ENCODE measurements around the gene ATP7B.

ATP7B gene

GRCh38 chr13:51978796-51979556 lies 32.3 kb downstream of the ATP7B start:
- DNase-seq (ENCODE audit: low spot score), result no peak

DNA sequence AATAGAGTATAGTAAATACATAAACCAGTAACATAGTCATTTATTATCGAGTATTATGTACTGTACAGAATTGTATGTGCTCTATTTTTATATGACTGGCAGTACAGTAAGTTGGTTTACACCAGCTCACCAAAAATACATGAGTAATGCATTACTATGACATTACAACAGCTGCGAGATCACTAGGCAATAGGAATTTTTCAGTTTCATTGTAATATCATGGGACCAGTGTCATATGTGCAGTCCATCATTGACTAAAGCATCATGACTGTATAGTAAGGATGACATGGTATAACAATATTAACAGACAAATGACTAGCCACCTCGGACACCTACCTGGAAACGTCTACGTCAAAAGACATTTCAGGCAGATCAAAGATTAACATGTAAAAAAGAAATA lies 33.6 kb downstream of the ATP7B start:
- no peak for DNase-seq (ENCODE audit: low spot score)

DNA sequence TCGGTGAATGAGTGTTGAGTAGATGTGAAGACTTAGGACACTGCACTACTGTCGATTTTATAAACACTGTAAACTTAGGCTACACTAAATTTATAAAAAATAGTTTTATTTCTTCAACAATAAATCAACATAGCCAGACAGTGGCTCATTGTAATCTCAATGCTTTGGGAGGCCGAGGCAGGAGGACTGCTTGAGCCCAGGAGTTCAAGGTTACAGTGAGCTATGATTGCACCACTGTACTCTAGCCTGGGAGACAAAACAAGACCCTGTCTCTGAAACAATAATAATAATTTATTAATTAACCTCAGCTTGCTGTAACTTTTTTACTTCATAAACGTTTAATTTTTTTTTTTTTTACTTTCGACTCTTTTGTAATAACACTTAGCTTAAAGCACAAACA lies 34.4 kb downstream of the ATP7B start:
- DNase-seq (ENCODE audit: low spot score), result no peak

DNA sequence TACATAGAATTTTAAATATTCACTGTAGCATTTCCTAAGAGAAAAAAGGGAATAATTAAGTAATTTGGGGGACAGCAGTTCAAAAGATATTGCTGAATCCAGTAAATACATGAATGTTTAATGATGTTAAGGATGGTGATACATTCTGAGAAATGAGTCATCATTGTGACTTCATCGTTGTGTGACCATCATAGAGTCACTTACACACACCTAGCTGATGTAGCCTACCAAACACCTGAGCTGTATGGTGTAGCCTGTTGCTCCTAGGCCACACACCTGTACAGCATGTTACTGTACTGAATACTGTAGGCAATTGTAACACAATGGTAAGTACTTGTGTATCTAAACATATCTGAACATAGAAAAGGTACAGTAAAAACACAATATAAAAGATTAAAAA lies 34.8 kb downstream of the ATP7B start:
- no peak for DNase-seq (ENCODE audit: low spot score)

- no peak for DNase-seq (ENCODE audit: low spot score)
Measured at GRCh38 chr13:51974482-51974881, 36.8 kb downstream of the ATP7B start.

DNA sequence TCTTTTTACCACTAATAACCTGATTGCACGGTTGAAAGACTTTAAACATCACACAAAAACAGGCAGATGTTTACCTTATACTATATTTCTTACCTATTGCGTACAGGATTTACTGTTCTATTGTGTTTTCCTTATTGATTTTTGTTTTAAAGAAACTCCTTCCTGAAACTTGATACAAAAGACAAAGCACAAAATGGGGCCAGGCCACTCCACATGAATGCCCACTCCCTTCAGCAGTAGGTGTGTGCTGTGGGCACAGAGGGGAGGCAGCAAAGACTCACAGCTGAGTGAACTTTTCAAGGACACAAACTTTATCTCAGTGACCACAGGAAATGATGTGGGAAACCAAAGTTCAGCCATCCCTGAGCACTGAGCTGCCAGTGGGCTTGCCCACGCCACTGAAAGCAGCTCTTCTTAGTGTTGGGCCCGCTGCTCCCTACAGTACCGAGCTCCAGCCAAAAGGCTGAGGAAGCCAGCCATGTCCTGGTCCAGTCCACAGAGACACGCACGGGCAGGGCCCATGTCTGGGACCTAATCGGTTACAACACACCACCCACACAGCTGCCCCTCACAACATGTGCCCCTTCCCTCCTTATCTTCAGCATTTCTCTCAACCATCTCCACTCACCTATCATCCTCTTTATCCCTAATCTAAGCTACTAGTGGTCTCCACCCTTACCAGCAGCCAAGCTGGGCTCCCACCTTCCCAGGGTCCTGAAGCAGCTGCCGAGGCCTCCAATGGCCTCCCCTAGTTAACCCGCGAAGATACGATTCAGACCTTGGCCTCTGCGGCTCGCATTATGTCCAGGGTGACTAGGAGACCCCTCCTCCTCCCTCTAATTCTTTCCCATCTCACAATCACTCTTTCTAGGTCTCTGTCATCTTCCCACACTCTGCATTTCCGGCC lies 39.5 kb downstream of the ATP7B start:
- no peak for DNase-seq (ENCODE audit: low spot score)

DNA sequence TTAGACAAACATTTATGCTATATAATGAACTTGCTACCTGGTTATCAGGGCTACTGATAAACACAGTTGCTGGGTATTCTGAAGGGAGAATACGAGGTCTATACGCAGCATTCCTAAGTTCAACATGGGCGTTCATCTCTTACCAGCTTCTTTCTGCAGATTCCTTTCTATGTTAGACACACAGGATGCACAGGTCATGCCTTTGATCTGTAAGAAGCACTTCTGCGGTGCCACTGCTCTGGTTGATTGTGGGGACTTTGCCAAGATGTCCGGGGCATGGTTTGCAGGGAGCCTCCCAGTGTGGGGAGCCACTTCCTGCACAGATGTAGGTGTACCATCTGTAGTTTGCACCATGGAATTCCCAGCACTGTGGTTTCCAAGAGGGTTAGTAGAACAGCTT lies 40.9 kb downstream of the ATP7B start:
- no peak for DNase-seq (ENCODE audit: low spot score)

- DNase-seq (ENCODE audit: low spot score), result no peak
Measured at GRCh38 chr13:51967482-51968446, 43.5 kb downstream of the ATP7B start.

DNA sequence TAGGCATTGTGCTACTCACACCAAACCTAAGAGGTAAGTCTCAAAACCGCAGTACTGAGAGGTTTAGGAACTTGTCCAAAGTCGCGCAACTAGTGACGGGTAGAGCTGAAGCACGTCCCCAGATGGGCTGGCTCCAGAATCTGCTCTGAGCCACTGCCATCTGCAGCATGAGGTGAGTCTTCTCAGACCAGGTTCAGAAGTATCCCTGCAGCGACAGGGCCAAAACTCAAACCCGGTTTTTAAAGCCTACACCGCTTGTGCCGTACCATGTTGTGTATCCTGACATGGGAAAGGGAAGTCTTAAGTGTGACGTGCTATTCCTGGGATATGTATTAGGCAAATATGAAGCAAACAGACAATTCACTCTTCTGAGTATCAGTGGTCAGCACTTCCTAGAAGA lies 45.1 kb downstream of the ATP7B start:
- no peak for DNase-seq (ENCODE audit: low spot score)

DNA sequence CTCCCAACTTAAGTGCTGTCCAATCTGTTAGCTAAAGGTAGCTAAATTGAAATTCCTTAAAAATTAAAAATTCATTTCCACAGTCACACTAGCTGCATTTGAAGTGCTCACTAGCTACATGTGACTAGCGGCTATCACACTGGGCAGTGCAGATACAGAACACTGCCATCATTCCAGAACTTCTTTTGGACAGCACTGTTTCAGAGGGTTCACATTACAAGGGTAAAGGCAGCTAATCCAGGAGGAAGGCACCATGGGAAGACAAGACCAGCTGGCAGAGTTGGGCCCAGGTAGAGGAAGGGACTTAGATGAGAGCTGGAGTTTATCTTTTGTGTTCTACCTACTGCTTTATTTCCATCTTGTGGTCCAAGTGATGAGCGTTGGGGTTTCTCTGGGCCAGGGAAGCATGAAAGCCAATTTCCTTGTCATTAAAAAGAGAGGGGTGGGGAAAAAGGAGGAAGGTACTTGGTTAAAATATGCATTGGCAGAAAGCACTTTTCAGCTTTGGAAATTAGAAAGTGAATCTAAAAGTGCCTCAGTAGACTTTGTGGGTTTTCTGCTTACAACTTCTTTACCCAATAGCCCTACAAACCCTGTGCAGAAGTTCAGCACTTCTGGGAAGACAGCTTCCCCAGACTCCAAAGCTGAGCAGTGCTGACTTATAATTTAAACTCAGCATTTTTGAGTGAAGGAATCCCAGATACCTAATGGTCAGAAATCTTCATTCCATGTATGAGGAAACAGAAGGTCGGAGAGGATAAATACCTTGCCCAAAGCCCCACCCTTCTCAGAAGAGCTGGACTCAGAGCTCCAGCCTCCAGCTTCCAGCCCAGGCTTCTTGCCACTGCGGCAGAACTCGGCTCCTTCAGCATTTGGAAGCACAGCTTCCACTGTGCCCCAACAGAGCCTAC lies 49.5 kb downstream of the ATP7B start:
- DNase-seq (ENCODE audit: low spot score), result no peak

- DNase-seq (ENCODE audit: low spot score), result no peak
Measured at GRCh38 chr13:51960766-51961165, 50.5 kb downstream of the ATP7B start.

DNA sequence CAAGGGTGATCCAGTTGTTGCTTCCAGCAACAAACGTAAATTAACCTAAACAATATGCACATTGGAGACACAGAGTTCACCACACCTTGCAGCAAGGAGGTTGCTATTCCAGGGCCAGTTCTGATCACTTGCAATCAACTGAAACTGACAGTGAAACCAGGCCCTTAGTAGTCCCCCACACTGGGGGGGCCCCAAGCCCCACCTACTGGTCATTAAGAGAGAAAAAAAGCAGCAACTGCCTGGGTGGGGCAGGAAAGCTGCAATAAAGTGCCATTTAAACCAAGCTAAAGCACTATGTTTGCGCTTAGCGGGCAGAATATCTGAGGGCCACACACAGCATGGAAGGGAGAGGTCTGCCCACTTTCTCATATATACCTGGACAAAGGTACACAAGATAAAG lies 51.5 kb downstream of the ATP7B start:
- no peak for DNase-seq (ENCODE audit: low spot score)

DNA sequence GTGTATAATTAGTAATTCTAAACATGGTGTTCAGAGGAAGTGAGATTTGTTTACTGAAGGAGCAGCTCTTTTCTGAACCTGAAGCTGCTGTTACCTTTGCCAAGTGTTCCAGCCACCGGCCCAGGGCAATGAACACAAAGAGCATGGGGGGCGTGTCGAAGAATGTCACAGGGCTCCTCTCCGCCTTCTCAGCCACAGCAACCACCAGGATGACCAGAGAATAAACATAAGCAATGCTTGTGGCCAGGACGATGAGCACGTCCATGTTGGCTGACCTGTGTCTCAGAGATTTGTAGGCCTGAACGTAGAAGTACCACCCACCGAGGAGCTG lies 53.1 kb downstream of the ATP7B start:
- no peak for DNase-seq (ENCODE audit: low spot score)

DNA sequence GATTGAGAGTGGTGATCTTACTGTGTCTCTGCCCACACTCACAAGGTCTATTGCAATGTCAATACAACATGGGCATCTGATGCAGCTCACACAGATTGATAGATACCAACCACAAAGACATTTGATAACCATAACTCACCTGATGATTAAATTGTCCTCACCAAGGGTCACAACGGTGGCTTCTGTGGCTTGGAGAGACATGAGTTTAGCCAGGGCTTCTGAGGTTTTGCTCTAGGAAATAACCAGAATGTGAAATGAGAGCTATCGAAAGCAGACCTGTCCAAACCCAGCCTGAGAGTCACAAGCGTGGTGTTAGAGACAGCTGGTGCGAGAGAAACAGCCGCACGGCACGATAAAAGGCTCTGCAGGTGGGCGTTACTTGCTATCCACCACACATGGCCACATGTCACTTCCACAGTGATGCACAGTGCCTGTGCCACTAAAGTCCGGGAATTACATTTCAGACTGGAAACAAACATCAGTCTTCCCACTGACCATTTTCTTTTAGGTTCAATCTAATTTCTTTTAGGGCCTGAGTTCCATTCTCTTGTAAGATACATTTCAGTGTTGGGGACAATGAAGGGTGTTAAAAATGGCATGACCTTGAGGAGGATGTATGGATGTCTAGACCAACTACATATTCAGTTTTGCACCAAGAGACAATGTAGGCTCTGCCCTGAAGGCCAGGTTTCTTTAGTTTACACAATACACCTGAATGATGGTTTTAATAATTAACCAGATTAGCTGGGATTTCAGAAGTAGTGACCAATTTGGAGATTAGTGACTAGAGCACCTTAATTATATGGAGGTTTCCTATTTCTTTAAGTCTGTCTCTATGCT lies 53.7 kb downstream of the ATP7B start:
- no peak for DNase-seq (ENCODE audit: low spot score)

DNA sequence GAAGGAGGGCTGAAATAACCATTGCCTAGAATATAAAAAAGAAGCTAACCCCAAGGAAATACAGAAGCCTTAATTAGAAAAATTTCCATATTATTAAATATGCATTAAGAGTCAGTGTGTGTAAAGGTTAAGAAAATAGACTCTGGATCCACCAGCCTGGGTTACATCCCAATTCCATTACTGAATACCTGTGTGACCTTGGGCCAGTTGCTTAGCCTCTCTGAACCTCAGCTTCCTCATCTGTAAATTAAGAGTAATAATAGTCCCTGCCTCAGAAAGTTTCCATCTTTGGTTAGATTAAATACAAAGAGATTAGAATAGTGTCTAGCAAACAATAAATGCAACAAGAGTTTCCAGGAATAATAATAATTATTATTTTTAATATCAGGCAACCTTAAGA lies 54.5 kb downstream of the ATP7B start:
- no peak for DNase-seq (ENCODE audit: low spot score)

DNA sequence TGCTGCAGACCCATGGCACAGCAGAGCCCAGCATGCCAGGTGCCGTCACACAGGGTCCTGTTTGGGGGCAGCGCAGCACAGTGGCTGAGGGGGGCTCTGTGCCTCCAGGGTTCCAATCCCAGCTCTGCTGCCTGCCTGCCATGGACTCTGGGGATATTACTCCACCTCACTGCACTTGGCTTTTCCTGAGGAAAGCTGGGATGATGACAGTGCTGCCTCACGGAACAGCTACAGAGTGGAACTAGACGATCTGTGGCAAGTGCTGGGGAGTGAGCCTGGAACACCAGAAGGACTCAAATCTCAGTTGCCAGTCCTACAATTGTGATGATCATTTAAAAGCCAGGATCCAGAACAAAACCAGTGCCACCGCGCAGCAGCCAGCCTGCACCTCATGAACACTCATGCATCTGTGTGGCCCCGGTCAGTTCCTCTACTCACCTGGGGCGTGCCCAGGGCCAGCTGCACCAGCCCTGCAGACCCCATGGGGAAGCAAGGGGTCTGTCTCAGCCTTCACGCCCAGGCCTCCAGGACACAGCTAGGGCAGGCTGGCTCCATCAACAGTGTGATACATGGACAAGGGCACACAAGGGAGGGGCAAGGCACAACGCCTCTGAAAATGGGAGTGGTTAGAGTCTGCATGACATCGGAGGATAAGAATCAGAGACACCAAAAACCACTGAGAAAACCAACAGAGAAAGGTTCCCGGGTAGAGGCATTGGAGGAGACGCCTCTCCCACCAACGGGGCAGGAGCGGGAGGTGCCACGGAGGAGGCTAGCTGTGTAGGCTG lies 55.2 kb downstream of the ATP7B start:
- no peak for DNase-seq (ENCODE audit: low spot score)

DNA sequence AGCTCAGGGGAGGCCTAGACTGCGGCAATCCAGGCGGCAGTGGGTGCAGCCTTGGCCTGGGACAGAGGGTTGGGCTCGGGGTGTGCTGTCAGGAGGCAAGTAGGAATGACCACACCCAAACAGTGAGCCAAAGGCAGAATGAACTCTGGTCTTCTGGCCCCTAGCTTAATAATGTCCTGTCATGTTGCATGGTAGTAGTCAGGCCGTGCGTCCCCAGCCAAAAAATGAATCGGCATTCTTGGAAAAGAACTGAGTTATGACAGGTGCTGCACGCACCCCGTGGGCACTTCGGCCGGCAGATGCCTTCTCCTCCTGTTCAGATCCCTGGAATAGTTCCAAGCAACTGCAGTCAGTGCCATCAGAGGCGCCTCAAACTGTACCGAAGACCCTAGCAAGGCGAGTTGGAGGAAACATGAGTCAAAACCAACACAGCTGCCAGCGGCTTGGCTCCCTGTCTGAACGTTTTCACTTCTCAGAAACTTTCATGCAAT lies 55.9 kb downstream of the ATP7B start:
- DNase-seq (ENCODE audit: low spot score), result no peak

DNA sequence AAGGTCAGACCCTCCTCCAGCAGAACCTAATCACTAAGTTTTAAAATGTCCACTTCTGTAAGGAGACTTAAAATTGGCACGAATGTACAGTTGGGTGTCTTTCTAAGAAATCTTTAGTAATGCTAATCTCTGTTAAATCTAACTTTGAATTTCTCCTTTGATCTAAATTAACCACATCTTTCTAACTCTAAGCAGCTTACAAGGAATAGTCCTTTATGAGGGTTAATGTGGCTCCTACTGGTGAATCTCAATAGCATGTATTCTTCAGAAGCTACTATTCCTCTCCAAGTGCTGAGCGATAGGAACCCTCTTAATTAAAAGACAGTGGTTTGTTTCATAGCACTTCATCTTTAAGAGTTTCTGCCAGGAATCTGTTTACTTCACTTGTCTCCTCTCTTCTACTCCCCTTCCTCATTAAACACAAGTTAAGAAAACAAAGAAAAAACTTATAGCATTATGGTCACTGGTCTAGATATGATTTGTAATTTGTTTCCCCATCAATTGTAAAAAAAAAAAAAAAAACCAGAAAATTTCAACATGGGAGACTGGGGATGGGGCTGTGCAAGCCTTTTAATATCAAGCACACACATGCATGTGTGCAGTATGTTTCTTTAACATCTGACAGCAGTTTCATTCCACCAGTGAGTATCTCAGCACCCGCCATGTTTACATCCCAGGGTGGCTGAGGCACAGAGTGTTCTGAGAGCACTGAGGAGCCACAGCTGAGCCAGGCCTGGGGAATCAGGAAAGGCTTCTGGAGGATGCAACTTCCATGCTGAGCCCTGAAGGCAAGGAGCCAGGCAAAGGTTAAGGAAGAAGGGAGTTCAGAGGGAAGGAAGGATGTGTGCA lies 57.7 kb downstream of the ATP7B start:
- DNase-seq (ENCODE audit: low spot score), result no peak

Data from activated CD4-positive, alpha-beta T cell treated with anti-CD3 and anti-CD28 coated beads, Interleukin-2, Interleukin-4, amounts not matched to agents 100 ng/mL and 50 ng/mL, durations not matched to agents 16 hours and 8 hours (primary cell).